NCI-H1436 treated with DMSO at 0.1 percent for 48 hours (cell line): ENCODE results near the gene RREB1.

ENCODE experiments used
- DNase-seq: peaks from one replicate; lab custom pipeline; 2025; lab: John Stamatoyannopoulos, UW

Gene RREB1

GRCh38 chr6:7100072-7100752, 7.5 kb upstream of the RREB1 start:
- no peak for DNase-seq

GRCh38 chr6:7100753-7101081, 7.0 kb upstream of the RREB1 start:
- no peak for DNase-seq

GRCh38 chr6:7101290-7101689, 6.5 kb upstream of the RREB1 start:
- no peak for DNase-seq

- no peak for DNase-seq
Measured at GRCh38 chr6:7104752-7105151, 3.0 kb upstream of the RREB1 start.

GRCh38 chr6:7106215-7106751, 1.5 kb upstream of the RREB1 start:
- DNase-seq, result no peak

- no peak for DNase-seq
Measured at GRCh38 chr6:7106752-7107577, 796 bp upstream of the RREB1 start.

- DNase-seq, result no peak
Measured at GRCh38 chr6:7108196-7108963, 619 bp downstream of the RREB1 start.

GRCh38 chr6:7108964-7109836, 1.4 kb downstream of the RREB1 start:
- DNase-seq, result no peak

GRCh38 chr6:7110092-7110792, 2.5 kb downstream of the RREB1 start:
- DNase-seq, result no peak

GRCh38 chr6:7111095-7111690, 3.4 kb downstream of the RREB1 start:
- no peak for DNase-seq

- DNase-seq, result no peak
Measured at GRCh38 chr6:7112171-7112570, 4.4 kb downstream of the RREB1 start.

- no peak for DNase-seq
Measured at GRCh38 chr6:7112741-7113313, 5.1 kb downstream of the RREB1 start.

GRCh38 chr6:7114744-7115458, 7.1 kb downstream of the RREB1 start:
- DNase-seq, result no peak

GRCh38 chr6:7115543-7116231, 7.9 kb downstream of the RREB1 start:
- no peak for DNase-seq

- no peak for DNase-seq
Measured at GRCh38 chr6:7119272-7119801, 11.6 kb downstream of the RREB1 start.

- no peak for DNase-seq
Measured at GRCh38 chr6:7121700-7122241, 14.0 kb downstream of the RREB1 start.

GRCh38 chr6:7122684-7123083, 14.9 kb downstream of the RREB1 start:
- no peak for DNase-seq

- no peak for DNase-seq
Measured at GRCh38 chr6:7124114-7124513, 16.4 kb downstream of the RREB1 start.
